ENCODE measurements around the gene TTC9.

The TTC9 gene

DNA sequence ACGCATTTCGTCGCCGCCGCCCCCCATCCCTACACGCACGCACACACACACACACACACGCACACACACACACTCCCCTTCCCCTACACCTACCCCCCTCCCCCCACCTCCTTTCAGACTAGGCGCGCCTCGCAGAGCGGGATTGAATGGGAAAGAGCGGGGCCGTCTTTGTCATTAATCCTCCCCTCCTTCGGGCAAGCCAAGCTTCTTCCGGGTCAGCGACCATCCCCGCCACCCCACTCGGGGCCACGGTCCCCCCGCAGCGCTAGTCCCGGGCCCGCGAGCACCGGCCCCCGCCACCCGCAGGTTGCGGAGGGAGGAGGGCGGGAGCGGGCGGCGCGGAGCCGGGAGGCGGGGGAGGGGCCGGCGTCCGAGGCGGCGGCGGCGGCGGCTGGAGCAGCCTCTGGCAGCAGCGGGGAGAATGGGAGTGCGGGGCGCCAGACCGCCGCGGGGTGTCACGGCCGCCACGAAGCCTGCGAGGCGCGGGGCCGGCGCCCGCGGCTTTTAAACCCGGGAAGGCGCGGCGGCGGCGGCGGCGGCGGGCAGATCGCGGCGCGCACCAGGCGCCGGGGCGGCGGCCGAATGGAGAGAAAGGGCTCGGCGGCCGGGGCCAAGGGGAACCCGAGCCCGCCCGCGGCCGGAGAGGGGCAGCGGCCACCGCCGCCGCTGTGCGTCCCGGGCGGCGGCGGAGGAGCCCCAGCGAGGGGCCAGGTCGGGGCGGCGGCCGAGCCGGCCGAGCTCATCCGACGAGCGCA, at the start of gene TTC9:
Gene TTC9, plus strand, starts transcription at position 369 of the 755 bp plus-strand sequence. Its CDS starts 214 bp downstream, at position 583.
- peak within 1 kb of the TSS; percentile 86 for H3K27ac Mint-ChIP-seq
- H3K4me3 Mint-ChIP-seq = peak within 1 kb of the TSS; percentile 92
- no peaks in the 10 kb centered on the region for H3K9me3 Mint-ChIP-seq
- peaks cover 44% of the 10 kb centered on the region for H3K4me1 Mint-ChIP-seq (ENCODE audit: low read depth)
- peaks cover 10% of the 10 kb centered on the region for H3K36me3 Mint-ChIP-seq (ENCODE audit: low read depth)
- no peaks in the 10 kb centered on the region for H3K27me3 Mint-ChIP-seq (ENCODE audit: low read depth)

DNA sequence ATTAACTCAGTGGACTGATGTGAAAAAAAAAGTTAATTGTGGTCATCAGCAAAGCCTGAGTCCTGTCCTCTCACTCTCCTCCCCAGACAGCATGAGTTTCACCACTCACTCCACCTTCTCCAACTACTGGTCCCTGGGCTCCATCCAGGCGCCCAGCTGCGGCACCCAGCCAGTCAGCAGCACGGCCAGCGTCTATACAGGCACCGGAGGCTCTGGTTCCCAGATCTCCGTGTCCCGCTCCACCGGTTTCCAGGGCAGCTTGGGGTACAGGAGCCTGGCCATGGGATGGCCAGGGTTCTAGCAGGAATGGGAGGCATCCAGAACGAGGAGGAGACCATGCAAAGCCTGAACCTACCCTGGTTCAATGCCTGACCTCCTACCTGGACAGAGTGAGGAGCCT, 47.3 kb upstream of the TTC9 start:
- Mint-ChIP-seq H3K4me3 (no peak overlapping the region), H3K4me1 (ENCODE audit: low read depth) (peaks cover 7% of the 10 kb centered on the region), H3K27me3 (ENCODE audit: low read depth) (no peaks in the 10 kb centered on the region), H3K36me3 (ENCODE audit: low read depth) (peaks cover 34% of the 10 kb centered on the region), H3K27ac (no peak overlapping the region), H3K9me3 (no peaks in the 10 kb centered on the region)

DNA sequence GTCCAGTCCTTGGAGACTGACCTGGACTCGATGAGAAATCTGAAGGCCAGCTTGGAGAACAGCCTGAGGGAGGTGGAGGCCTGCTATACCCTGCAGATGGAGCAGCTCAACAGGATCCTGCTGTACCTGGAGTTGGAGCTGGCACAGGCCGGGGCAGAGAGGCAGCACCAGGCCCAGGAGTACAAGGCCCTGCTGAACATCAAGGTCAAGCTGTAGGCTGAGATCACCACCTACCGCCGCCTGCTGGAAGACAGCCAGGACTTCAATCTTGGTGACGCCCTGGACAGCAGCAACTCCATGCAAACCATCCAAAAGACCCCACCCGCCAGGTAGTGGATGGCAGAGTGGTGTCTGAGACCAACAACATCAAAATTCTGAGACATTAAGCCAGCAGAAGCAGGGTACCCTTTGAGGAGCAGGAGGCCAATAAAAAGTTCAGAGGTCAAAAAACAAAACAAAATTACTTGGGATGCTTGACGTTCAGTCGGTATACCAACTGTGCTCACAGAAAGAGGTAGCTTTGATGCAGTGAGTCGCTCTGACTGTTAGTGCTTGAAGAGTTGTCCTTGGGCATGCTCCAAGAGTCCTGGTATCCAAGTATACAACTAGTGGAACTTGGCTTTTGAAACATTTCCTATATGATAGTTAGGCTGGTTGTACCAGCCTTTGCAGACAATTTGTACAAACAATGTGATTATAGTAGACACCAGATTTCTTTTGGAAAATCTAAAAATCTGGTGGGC, 46.1 kb upstream of the TTC9 start:
- H3K27ac Mint-ChIP-seq = no peak overlapping the region
- no peaks in the 10 kb centered on the region for H3K9me3 Mint-ChIP-seq
- no peak overlapping the region for H3K4me3 Mint-ChIP-seq
- H3K4me1 Mint-ChIP-seq (ENCODE audit: low read depth) = peaks cover 17% of the 10 kb centered on the region
- no peaks in the 10 kb centered on the region for H3K27me3 Mint-ChIP-seq (ENCODE audit: low read depth)
- peaks cover 31% of the 10 kb centered on the region for H3K36me3 Mint-ChIP-seq (ENCODE audit: low read depth)

GRCh38 chr14:70597731-70598130, 44.0 kb upstream of the TTC9 start:
- Mint-ChIP-seq H3K4me1 (ENCODE audit: low read depth) (peaks cover 22% of the 10 kb centered on the region), H3K27ac (no peak overlapping the region), H3K9me3 (no peaks in the 10 kb centered on the region), H3K27me3 (ENCODE audit: low read depth) (no peaks in the 10 kb centered on the region), H3K4me3 (no peak overlapping the region), H3K36me3 (ENCODE audit: low read depth) (peaks cover 21% of the 10 kb centered on the region)

DNA sequence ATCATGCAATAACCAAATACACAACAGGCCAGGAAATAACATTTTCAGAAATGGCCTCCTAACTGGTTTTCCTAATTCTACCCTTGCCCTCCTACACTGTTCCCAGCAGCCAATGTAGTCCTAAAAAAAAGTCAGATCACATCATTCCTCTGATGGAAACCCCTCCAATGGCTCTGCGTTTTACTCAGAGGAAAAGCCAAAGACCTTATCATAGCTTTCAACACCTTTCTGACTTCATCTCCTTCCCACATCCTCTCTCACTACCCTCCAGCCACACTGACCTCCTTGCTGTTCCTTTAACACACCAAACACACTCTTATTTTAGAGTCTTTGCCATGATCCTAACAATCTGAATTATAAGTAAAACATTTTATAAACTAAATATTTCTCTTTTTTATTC, 42.4 kb upstream of the TTC9 start:
- Mint-ChIP-seq H3K9me3 (no peaks in the 10 kb centered on the region), H3K4me3 (peak overlapping the region; percentile 99), H3K27me3 (ENCODE audit: low read depth) (peaks cover 2% of the 10 kb centered on the region), H3K4me1 (ENCODE audit: low read depth) (peaks cover 22% of the 10 kb centered on the region), H3K36me3 (ENCODE audit: low read depth) (peaks cover 11% of the 10 kb centered on the region), H3K27ac (peak overlapping the region; percentile 98)

- H3K4me1 Mint-ChIP-seq (ENCODE audit: low read depth) = peaks cover 22% of the 10 kb centered on the region
- peak within 1 kb of the TSS; percentile 99 for H3K4me3 Mint-ChIP-seq
- no peaks in the 10 kb centered on the region for H3K9me3 Mint-ChIP-seq
- peaks cover 4% of the 10 kb centered on the region for H3K27me3 Mint-ChIP-seq (ENCODE audit: low read depth)
- H3K27ac Mint-ChIP-seq = peak within 1 kb of the TSS; percentile 98
- H3K36me3 Mint-ChIP-seq (ENCODE audit: low read depth) = peaks cover 4% of the 10 kb centered on the region
These were observed 41.1 kb upstream of the TTC9 start, which contains the start of gene MED6 for GRCh38 chr14:70600382-70601157. Gene MED6, minus strand, starts transcription at chr14:70600655. Its CDS starts 18 bp downstream, at chr14:70600637.

DNA sequence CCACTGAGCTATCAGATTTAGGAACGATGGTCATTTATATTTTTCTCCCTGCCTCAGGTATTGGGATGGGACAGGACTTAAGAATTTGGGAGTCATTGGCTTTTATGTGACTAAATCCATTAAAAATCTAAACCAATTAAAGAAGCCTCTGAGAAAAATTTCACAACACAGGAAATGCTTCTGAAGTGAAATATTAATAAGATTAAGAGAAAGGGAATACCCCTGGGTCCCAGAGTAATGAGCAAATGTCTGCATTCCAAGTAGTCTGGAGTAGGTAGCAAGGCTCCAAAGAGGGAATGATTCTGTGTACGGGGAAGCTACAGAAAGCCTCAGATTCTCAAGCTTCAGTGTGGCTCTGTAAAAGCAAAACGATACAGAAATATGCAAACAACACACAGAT, 40.6 kb upstream of the TTC9 start:
- Mint-ChIP-seq H3K27ac (peak overlapping the region; percentile 87), H3K4me3 (peak overlapping the region; percentile 99), H3K36me3 (ENCODE audit: low read depth) (peaks cover 2% of the 10 kb centered on the region), H3K9me3 (no peaks in the 10 kb centered on the region), H3K4me1 (ENCODE audit: low read depth) (peaks cover 22% of the 10 kb centered on the region), H3K27me3 (ENCODE audit: low read depth) (peaks cover 7% of the 10 kb centered on the region)

- H3K27ac Mint-ChIP-seq = no peak overlapping the region
- no peaks in the 10 kb centered on the region for H3K9me3 Mint-ChIP-seq
- H3K4me1 Mint-ChIP-seq (ENCODE audit: low read depth) = peaks cover 22% of the 10 kb centered on the region
- no peak overlapping the region for H3K4me3 Mint-ChIP-seq
- H3K27me3 Mint-ChIP-seq (ENCODE audit: low read depth) = peaks cover 14% of the 10 kb centered on the region
- peaks cover 2% of the 10 kb centered on the region for H3K36me3 Mint-ChIP-seq (ENCODE audit: low read depth)
These were observed 39.5 kb upstream of the TTC9 start for GRCh38 chr14:70602254-70602653.

GRCh38 chr14:70611216-70611615, 30.5 kb upstream of the TTC9 start:
- no peaks in the 10 kb centered on the region for H3K9me3 Mint-ChIP-seq
- H3K36me3 Mint-ChIP-seq (ENCODE audit: low read depth) = no peaks in the 10 kb centered on the region
- H3K27ac Mint-ChIP-seq = no peak overlapping the region
- no peak overlapping the region for H3K4me3 Mint-ChIP-seq
- no peaks in the 10 kb centered on the region for H3K4me1 Mint-ChIP-seq (ENCODE audit: low read depth)
- peaks cover 29% of the 10 kb centered on the region for H3K27me3 Mint-ChIP-seq (ENCODE audit: low read depth)

- Mint-ChIP-seq H3K4me1 (ENCODE audit: low read depth) (no peaks in the 10 kb centered on the region), H3K27me3 (ENCODE audit: low read depth) (peaks cover 21% of the 10 kb centered on the region), H3K27ac (no peak overlapping the region), H3K9me3 (no peaks in the 10 kb centered on the region), H3K36me3 (ENCODE audit: low read depth) (no peaks in the 10 kb centered on the region), H3K4me3 (no peak overlapping the region)
These were observed 25.1 kb upstream of the TTC9 start for GRCh38 chr14:70616646-70617045.

DNA sequence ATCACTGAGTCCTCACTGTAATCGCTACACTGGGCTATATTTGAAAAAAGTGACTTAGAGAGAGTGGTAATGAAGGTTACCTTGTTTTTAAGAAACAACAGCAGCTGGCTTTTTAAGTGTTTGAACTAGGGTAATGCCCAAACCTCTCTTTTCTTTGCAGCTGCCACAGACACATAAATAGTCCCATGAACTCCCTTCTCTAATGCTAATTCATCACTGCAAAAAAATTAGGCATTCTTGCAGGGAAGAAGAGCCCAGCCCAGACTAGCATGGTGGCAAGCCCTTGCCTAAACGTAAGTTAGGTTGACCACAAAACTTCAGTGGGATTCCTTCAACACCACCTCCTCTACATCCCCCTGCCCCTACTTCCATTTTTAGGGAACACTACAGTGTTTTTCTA, 23.4 kb upstream of the TTC9 start:
- Mint-ChIP-seq H3K27me3 (ENCODE audit: low read depth) (peaks cover 26% of the 10 kb centered on the region), H3K36me3 (ENCODE audit: low read depth) (no peaks in the 10 kb centered on the region), H3K27ac (no peak overlapping the region), H3K9me3 (no peaks in the 10 kb centered on the region), H3K4me1 (ENCODE audit: low read depth) (peaks cover 1% of the 10 kb centered on the region), H3K4me3 (no peak overlapping the region)

DNA sequence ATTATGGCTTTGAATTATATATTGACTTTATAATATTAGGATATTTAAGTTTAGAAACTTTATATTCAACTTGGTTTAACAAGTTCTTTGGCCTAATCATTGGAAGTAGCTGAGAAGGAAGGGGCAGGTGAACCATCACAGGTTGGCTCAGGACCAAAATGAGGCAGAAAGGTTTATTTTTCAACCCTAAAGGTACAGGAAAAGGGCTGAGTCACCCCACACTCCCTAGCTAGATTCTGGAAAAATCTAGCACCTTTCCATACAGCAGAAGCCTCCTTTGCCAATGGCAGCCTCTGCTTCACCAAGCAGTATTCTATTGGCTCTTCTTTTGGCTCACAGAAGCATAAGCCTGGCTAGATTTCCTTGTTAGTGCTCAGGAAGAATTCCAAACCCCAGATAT, 22.0 kb upstream of the TTC9 start:
- no peak overlapping the region for H3K27ac Mint-ChIP-seq
- no peak overlapping the region for H3K4me3 Mint-ChIP-seq
- peaks cover 1% of the 10 kb centered on the region for H3K4me1 Mint-ChIP-seq (ENCODE audit: low read depth)
- no peaks in the 10 kb centered on the region for H3K36me3 Mint-ChIP-seq (ENCODE audit: low read depth)
- H3K27me3 Mint-ChIP-seq (ENCODE audit: low read depth) = peaks cover 22% of the 10 kb centered on the region
- H3K9me3 Mint-ChIP-seq = no peaks in the 10 kb centered on the region

DNA sequence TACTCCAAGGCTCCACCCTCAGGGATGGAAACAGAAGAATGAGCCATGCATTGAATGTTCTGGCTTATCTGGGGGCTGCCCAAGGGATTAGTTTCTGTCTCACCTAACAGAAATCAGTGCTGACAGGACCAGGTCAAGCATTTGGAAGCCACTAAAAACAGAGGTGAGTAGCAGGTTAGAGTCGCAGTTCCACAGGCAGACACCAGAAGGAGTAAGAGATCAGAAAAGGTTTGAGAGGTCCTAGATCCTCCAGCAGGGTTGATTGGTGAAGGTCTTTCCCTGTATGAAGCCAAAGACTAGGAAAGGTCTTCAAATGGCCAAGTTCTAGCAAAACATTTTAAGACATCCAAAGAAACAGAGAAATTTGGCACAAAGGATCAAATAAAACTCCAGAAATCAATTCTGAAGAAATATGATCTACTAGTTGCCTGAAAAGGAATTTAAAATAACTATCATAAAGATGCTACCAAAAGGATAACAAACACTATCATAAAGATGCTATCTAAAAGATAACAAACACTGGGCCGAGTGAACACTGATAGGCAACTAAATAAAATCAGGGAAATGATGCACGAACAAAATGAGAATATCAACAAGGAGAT, 19.5 kb upstream of the TTC9 start:
- H3K27ac Mint-ChIP-seq = no peak overlapping the region
- peaks cover 21% of the 10 kb centered on the region for H3K9me3 Mint-ChIP-seq
- H3K27me3 Mint-ChIP-seq (ENCODE audit: low read depth) = peaks cover 18% of the 10 kb centered on the region
- peaks cover 1% of the 10 kb centered on the region for H3K36me3 Mint-ChIP-seq (ENCODE audit: low read depth)
- peaks cover 1% of the 10 kb centered on the region for H3K4me1 Mint-ChIP-seq (ENCODE audit: low read depth)
- H3K4me3 Mint-ChIP-seq = no peak overlapping the region

GRCh38 chr14:70624972-70625371, 16.7 kb upstream of the TTC9 start:
- peaks cover 30% of the 10 kb centered on the region for H3K9me3 Mint-ChIP-seq
- H3K27ac Mint-ChIP-seq = no peak overlapping the region
- H3K36me3 Mint-ChIP-seq (ENCODE audit: low read depth) = peaks cover 1% of the 10 kb centered on the region
- H3K4me1 Mint-ChIP-seq (ENCODE audit: low read depth) = peaks cover 1% of the 10 kb centered on the region
- H3K27me3 Mint-ChIP-seq (ENCODE audit: low read depth) = peaks cover 12% of the 10 kb centered on the region
- H3K4me3 Mint-ChIP-seq = no peak overlapping the region

Measured in T-helper 1 cell treated with Interleukin-12 subunit alpha and Interleukin-12 subunit beta and Interleukin-4 antibody, amounts not matched to agents 30 μg/mL and 1 μg/mL, for 36 hours (primary cell).